ENCODE data around the gene TMEM108.

DNA sequence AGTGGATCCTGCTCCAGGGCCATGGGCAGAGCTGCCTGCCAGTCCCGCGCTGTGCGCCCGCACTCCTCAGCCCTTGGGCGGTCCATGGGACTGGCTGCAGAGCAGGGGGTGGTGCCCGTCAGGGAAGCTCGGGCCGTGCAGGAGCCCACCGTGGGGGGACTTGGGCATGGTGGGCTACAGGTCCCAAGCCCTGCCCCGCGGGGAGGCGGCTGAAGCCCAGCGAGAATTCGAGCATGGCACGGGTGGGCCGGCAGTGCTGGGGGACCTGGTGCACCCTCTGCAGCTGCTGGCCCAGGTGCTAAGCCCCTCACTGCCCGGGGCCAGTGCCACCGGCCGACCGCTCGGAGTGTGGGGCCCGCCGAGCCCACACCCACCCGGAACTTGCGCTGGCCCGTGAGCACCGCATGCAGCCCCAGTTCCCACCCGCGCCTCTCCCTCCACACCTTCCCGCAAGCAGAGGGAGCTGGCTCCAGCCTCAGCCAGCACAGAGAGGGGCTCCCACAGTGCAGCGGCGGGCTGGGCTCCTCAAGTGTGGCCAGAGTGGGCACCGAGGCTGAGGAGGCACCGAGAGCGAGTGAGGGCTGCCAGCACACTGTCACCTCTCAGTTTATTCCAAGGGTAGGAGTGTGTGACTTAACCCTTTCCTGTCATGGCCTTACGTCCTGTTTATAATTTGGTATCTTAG lies 129.3 kb downstream of the TMEM108 start:
- no peak for TF ChIP-seq POLR2A (IDR thresholded peaks at IDR 0.05)
- TF ChIP-seq, protein P1, sequence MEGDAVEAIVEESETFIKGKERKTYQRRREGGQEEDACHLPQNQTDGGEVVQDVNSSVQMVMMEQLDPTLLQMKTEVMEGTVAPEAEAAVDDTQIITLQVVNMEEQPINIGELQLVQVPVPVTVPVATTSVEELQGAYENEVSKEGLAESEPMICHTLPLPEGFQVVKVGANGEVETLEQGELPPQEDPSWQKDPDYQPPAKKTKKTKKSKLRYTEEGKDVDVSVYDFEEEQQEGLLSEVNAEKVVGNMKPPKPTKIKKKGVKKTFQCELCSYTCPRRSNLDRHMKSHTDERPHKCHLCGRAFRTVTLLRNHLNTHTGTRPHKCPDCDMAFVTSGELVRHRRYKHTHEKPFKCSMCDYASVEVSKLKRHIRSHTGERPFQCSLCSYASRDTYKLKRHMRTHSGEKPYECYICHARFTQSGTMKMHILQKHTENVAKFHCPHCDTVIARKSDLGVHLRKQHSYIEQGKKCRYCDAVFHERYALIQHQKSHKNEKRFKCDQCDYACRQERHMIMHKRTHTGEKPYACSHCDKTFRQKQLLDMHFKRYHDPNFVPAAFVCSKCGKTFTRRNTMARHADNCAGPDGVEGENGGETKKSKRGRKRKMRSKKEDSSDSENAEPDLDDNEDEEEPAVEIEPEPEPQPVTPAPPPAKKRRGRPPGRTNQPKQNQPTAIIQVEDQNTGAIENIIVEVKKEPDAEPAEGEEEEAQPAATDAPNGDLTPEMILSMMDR (IDR thresholded peaks at IDR 0.05), result no peak
- TF ChIP-seq EP300 (IDR thresholded peaks at IDR 0.05), result no peak
